ENCODE measurements around the gene FGD4.
A peak's percentile ranks its signal among the peaks of the same experiment; 100 is the strongest.

FGD4 gene

GRCh38 chr12:32617534-32617933 is 218.2 kb downstream of the FGD4 start:
- DNase-seq, result no peak

DNA sequence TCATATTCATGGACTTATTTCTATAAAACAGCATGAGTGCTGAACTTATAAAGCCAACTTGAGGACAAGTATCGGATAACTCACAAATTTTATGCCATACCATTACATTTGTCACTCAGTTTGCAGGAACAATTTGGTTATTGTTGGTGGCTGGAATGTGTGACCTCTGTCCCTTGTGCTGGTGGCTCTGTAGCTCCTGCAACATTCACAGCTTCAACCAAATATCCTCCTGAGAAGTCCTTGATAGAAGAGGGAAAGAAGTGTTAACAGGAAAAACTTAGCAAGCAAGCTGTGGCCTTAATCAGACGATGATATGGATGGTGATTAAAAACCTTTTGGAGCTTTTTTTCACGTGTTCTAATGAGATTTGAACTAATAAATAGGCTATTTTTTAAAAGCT is 218.8 kb downstream of the FGD4 start:
- no peak for DNase-seq

- no peak for DNase-seq
Observed at GRCh38 chr12:32627976-32628375, 228.6 kb downstream of the FGD4 start.

GRCh38 chr12:32641287-32641901 is 242.0 kb downstream of the FGD4 start:
- DNase-seq, result no peak

DNA sequence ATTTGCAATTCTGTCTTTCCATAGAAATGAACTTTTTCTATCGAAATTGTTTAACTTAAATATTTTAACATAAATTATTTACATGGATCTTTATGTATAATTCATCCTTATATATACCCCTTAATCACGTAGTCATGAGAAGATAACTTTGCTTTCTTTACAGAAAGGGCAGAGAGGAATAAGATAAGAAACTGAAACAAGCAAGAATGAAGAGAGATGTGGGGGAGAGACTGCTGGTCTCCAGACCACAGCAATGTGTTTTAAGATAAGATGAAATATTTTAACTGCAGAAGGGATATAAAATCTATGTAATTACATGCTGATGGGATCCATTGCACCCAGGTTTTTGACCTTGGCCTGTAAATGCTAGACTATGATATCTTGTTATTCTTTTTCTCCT is 245.1 kb downstream of the FGD4 start:
- no peak for DNase-seq

- no peak for DNase-seq
Observed at GRCh38 chr12:32647275-32647674, 247.9 kb downstream of the FGD4 start.

DNA sequence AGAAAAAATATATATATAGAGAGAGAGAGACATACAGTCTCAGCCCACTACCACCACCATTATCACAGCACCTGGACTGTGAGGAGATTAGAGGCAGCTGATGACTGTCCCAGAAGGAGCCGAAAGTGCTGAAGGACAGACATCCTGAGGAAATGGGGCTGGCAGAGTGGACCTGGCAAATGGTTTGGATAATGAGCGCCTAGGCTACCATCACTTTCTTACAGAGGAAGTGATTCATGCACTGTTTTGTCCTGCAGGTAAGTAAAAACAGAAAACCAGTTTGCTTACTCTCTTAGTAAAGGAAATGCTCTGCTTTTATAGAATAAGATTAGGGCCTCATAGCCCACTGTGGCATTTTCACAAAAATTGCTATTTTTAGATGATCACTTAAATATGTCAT is 251.2 kb downstream of the FGD4 start:
- DNase-seq, result no peak

GRCh38 chr12:32651151-32651955 is 252.0 kb downstream of the FGD4 start:
- no peak for DNase-seq

DNA sequence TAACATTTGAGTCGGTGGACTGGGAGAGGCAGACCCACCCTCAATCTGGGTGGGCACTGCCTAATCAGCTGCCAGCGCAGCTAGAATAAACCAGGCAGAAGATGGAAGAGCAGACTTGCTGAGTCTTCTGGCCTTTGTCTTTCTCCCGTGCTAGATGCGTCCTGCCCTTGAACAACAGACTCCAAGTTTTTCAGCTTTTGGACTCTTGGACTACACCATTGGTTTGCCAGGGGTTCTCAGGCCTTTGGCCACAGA is 252.5 kb downstream of the FGD4 start:
- no peak for DNase-seq

GRCh38 chr12:32659908-32660440 is 260.6 kb downstream of the FGD4 start:
- no peak for DNase-seq

DNA sequence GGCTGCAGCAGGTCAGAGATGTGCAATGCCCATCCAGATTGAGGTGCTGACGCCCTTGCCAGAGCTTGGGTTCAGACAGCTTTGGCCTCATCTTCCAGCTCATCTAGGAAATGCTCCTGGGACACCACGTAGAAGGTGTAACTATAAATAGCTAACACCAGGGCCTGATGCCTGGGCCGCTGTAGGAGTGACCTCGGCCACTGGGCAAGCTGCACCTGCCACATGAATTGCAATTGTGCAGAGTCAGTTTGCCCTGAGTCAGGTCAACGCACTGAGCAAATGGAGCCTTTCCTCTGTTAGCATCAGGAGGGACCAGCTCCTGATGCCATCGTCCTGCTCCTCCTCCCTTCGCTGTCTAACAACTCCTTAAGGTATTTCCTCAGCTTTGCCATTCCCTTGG is 262.3 kb downstream of the FGD4 start:
- no peak for DNase-seq

GRCh38 chr12:32662665-32663064 is 263.3 kb downstream of the FGD4 start:
- no peak for DNase-seq

GRCh38 chr12:32666018-32666417 is 266.7 kb downstream of the FGD4 start:
- no peak for DNase-seq

- DNase-seq, result no peak
Observed at GRCh38 chr12:32669584-32669983, 270.2 kb downstream of the FGD4 start.

DNA sequence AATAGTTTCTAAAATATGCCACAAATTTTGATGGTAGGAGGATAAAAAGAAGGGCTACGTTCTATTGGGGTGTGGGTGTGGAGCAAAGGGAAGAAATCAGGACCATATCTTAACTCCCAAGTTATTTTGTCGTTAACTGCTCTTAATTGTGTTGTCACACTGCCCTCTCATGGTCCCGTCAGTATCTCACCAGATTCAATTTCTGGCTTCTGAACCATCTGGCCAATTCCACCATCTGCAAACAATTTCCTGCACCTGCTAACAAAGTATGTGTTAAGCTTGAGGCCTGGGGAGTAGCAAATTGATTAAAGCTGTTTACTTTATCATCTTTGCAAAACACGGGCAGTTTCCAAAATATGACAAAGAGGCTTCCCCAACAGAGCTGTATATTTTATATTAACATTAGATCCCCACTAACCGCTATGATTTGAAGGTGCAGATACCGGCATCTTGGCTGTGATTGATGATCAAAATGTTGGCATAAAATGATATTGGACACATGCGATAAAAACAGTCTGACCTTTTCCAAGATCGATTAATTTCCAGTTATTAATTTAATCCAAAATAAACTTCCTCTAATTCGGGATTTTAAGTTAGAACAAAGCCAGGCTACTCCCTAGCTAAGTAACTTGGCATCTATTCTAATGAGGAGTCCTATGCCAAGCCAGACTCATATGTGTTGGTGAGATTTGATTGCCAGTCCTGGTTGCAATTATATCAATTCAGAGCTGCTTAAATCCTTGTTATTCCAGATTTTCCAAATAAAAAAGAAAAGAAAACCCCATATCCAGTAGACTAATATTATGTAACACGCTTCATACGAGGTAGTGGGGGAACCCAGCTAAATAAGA is 272.8 kb downstream of the FGD4 start:
- DNase-seq, result peak; percentile 53 to 59

DNA sequence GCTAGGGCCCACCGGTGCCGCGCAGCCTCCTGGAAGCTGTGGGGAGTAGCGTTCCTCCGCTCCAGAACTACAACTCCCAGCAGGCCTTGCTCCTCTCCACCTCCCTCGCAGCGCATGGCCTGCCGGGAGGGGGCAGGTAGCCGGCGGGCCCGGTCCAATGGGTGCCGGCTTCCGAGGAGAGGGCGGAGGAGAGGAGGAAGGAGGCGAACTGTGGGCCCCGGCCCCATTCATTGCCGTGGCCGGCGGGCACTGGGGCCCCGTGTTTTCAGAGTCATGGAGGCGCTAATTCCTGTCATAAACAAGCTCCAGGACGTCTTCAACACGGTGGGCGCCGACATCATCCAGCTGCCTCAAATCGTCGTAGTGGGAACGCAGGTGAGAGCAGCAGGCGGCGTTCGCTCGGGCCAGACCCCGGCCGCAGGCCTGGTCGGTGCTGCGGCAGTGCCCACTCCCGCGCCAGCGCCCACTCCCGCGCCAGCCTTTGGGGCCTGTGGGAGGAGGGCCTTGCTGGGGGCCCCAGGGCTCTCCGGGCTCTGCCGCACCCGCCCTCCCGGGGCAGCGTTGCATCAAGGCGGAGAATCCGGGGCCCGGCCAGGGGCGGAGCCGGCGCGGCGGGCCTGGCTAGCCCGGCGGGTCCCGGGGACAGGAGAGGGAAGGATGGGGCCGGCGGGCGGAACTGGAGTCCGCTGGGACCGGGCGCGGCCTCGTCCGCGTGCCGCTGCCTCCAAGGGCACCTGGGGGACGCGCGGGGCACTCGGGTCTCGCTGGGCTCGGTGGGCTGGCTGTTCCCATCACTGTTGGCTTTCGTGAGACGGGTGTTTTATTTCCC is 279.9 kb downstream of the FGD4 start, which contains the start of gene DNM1L:
TSS of gene DNM1L (plus strand) at position 211 of the 829 bp plus-strand sequence. CDS start at position 274, 63 bp downstream.
- DNase-seq, result peak; percentile 97 to 98

DNA sequence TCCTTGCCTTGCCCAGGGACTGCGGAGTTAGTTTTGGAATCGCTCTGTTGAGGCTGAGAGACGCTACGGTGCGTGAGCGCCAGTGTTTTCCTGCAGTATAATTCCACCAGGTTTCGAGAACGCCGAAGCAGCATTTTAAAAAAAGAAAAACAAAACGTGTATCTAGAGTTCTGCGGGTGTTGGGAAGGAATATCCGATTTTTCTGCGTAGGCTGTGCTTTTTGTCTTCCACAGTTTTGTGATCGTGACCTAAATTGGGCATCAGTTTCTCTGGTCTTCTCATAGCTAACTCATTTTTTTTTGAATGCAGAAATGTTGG is 280.5 kb downstream of the FGD4 start:
- no peak for DNase-seq

DNA sequence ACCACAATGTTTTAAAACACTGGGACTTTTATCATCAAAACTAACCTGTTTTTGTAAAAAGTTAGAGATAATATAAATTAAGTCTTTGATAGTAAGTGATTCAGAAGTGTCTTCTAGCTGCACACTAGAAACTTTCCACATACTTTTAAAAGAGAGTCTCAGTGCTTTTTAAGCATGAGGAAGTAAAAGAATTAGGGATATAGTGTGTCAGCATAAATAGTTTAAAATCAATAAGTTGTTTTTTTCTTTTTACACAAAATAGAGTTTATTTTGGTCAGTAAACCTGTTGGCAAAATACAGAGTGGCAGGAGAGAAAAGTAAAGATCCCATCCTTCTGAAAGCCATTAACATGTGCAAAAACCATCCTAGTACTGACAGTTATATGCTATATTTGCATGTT is 281.4 kb downstream of the FGD4 start:
- DNase-seq, result no peak

DNA sequence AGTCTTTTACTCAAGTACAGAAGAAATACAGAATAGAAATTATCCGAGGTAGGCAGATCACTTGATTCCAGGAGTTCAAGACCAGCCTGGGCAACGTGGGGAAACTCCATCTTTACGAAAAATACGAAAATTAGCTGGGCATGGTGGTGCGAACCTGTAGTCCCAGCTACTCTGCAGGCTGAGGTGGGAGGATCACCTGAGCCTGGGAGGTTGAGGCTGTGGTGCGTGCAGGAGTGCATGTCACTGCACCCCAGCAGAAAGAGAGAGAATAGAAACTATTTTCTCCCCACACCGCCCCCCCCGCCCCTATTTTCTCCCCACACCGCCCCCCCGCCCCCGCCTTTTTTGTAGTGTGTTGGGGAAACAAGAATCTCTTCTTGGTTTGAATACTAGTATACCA is 281.9 kb downstream of the FGD4 start:
- DNase-seq, result no peak

- DNase-seq, result no peak
Observed at GRCh38 chr12:32686340-32686739, 287.0 kb downstream of the FGD4 start.

DNA sequence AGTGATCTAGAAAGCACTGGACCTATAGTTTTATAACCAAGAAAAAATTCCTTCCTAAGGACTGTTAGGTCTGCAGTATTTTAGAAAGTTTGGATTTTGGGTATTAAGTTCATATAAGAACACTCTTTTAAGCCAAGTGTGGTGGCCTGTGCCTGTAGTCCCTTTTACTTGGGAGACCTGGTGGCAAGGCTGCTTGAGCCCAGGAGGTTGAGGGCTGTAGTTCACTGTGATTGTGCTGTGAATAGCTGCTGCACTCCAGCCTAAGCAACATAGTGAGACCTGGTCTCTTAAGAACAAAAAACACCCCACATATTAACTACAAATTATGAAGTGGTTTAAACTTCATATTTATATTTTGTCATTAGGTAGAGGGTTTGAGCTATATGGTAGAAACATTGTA is 289.4 kb downstream of the FGD4 start:
- DNase-seq, result no peak

- DNase-seq, result no peak
Observed at GRCh38 chr12:32690927-32691326, 291.6 kb downstream of the FGD4 start.

GRCh38 chr12:32692358-32692757 is 293.0 kb downstream of the FGD4 start:
- no peak for DNase-seq
